ENCODE measurements around the gene TUBB2B. TPM values are rescaled to one million over a fixed set of nuclear protein-coding genes. Genes with fewer than 3 reads are reported as not detected.
A peak's percentile ranks its signal among the peaks of the same experiment; 100 is the strongest.

The TUBB2B gene
- total RNA-seq, 1 donor from 2014 or later = 144 TPM

DNA sequence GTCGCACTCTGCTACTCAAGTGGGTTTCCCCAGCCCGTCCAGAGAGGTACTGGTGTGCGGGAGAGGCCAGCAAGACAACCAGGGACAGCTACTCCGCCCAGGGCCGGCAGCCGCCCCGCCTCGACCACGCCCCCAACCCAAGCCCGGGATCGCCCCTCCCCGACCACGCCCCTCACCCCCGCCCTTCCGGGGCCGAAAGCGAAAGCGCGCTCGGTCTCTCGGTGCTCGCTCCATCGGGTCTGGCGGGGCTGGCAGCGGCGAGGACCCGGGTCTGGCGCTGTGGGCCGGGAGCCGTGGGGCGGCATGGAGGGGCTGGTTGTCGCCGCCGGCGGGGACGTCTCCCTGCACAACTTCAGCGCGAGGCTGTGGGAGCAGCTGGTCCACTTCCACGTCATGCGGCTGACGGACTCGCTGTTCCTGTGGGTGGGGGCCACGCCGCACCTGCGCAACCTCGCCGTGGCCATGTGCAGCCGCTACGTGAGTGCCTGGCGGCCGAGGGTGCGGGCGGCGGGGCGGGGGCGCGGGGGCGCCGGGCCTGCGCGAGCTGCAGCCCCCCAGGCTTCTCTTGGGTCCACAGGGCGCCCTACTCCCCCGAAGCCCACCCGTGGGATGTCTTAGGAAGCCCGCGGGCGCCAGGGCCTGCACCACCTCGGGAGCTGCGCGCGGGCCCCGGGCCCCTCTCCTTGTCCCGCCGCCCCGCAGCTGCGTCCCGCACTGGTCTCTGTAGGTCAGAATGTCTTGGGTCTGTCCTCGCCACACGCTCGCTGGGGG is 31.5 kb upstream of the TUBB2B start, which contains the start of gene PSMG4:
Gene PSMG4 (plus strand): TSS at position 228 of the 771 bp plus-strand sequence. CDS start 76 bp downstream, at position 304.
- TF ChIP-seq, protein P1, sequence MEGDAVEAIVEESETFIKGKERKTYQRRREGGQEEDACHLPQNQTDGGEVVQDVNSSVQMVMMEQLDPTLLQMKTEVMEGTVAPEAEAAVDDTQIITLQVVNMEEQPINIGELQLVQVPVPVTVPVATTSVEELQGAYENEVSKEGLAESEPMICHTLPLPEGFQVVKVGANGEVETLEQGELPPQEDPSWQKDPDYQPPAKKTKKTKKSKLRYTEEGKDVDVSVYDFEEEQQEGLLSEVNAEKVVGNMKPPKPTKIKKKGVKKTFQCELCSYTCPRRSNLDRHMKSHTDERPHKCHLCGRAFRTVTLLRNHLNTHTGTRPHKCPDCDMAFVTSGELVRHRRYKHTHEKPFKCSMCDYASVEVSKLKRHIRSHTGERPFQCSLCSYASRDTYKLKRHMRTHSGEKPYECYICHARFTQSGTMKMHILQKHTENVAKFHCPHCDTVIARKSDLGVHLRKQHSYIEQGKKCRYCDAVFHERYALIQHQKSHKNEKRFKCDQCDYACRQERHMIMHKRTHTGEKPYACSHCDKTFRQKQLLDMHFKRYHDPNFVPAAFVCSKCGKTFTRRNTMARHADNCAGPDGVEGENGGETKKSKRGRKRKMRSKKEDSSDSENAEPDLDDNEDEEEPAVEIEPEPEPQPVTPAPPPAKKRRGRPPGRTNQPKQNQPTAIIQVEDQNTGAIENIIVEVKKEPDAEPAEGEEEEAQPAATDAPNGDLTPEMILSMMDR (IDR thresholded peaks at IDR 0.05; ENCODE audit: insufficient read depth, low read depth, low read length) = no peak
- TF ChIP-seq EZH2 (IDR thresholded peaks at IDR 0.05; ENCODE audit: insufficient read depth, low read length) = no peak
- no peaks in the 10 kb centered on the region for H3K27me3 ChIP-seq (ENCODE audit: insufficient read depth, low read length)
- H3K9me3 Mint-ChIP-seq (ENCODE audit: unreplicated experiment) = no peaks in the 10 kb centered on the region
- DNase-seq (ENCODE audit: low read depth) (peak; percentile 73), FAIRE-seq (no peak)
- peak within 1 kb of the TSS; percentile 99 for H3K4me3 Mint-ChIP-seq (ENCODE audit: unreplicated experiment)
- peak within 1 kb of the TSS; percentile 97 for H3K4me2 ChIP-seq (ENCODE audit: low read length)
- peaks cover 4% of the 10 kb centered on the region for H3K36me3 Mint-ChIP-seq (ENCODE audit: low read depth, unreplicated experiment)
- H3K36me3 ChIP-seq (ENCODE audit: insufficient read depth, low read length) = peaks cover 2% of the 10 kb centered on the region
- peaks cover 15% of the 10 kb centered on the region for H3K4me1 Mint-ChIP-seq (ENCODE audit: low read depth, unreplicated experiment)
- peak within 1 kb of the TSS; percentile 99 for H2AFZ ChIP-seq (ENCODE audit: low read depth, low read length)
- H4K20me1 ChIP-seq (ENCODE audit: insufficient read depth, low read length) = peaks cover 38% of the 10 kb centered on the region
- H3K9me3 ChIP-seq (ENCODE audit: insufficient read depth, low read depth, low read length) = no peaks in the 10 kb centered on the region
- H3K9ac ChIP-seq (ENCODE audit: low read length) = peak within 1 kb of the TSS; percentile 83
- peaks cover 50% of the 10 kb centered on the region for H3K79me2 ChIP-seq (ENCODE audit: insufficient read depth, low read length)
- H3K4me3 ChIP-seq (ENCODE audit: insufficient read depth, low read depth, low read length) = peak within 1 kb of the TSS; percentile 79
- H3K27me3 Mint-ChIP-seq (ENCODE audit: low read depth, unreplicated experiment) = peaks cover 7% of the 10 kb centered on the region
- peak within 1 kb of the TSS; percentile 40 for H3K27ac ChIP-seq (ENCODE audit: low read depth, low read length)
- H3K27ac Mint-ChIP-seq (ENCODE audit: unreplicated experiment) = peak within 1 kb of the TSS; percentile 89
- peaks cover 11% of the 10 kb centered on the region for H3K4me1 ChIP-seq (ENCODE audit: insufficient read depth, low read length)

DNA sequence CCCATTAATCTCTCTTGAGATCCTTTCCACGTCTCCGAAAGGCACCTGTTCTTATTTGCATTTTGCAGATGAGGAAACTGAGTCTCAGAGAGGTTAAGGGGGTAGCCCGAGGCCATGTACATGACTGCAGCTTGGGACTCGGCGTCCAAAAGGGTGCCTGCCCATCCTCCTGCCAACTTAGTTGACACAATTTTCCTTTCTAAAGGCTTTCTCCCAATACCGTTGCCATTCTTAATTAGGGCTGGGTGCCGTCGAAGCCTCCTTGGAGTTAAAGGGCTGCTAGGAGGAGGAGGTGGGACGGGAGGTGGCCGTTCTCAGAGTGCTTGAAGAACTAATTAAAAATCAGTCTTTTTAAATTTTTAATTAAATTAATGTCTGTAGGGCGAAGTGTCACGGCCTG is 30.7 kb upstream of the TUBB2B start:
- H2AFZ ChIP-seq (ENCODE audit: low read depth, low read length) = peak overlapping the region; percentile 71
- H3K9me3 Mint-ChIP-seq (ENCODE audit: unreplicated experiment) = no peaks in the 10 kb centered on the region
- H3K36me3 ChIP-seq (ENCODE audit: insufficient read depth, low read length) = no peaks in the 10 kb centered on the region
- H3K27ac Mint-ChIP-seq (ENCODE audit: unreplicated experiment) = no peak overlapping the region
- H3K27ac ChIP-seq (ENCODE audit: low read depth, low read length) = no peak overlapping the region
- FAIRE-seq = no peak
- no peaks in the 10 kb centered on the region for H3K9me3 ChIP-seq (ENCODE audit: insufficient read depth, low read depth, low read length)
- no peak for TF ChIP-seq EZH2 (IDR thresholded peaks at IDR 0.05; ENCODE audit: insufficient read depth, low read length)
- TF ChIP-seq, protein P1 (IDR thresholded peaks at IDR 0.05; ENCODE audit: insufficient read depth, low read depth, low read length) = no peak
- no peak overlapping the region for H3K9ac ChIP-seq (ENCODE audit: low read length)
- peak overlapping the region; percentile 79 for H3K4me3 ChIP-seq (ENCODE audit: insufficient read depth, low read depth, low read length)
- peaks cover 4% of the 10 kb centered on the region for H3K36me3 Mint-ChIP-seq (ENCODE audit: low read depth, unreplicated experiment)
- peak overlapping the region; percentile 74 for H3K4me3 Mint-ChIP-seq (ENCODE audit: unreplicated experiment)
- peaks cover 11% of the 10 kb centered on the region for H3K4me1 ChIP-seq (ENCODE audit: insufficient read depth, low read length)
- no peak for DNase-seq (ENCODE audit: low read depth)
- H3K27me3 Mint-ChIP-seq (ENCODE audit: low read depth, unreplicated experiment) = peaks cover 7% of the 10 kb centered on the region
- peaks cover 15% of the 10 kb centered on the region for H3K4me1 Mint-ChIP-seq (ENCODE audit: low read depth, unreplicated experiment)
- H3K4me2 ChIP-seq (ENCODE audit: low read length) = peak overlapping the region; percentile 97
- peaks cover 43% of the 10 kb centered on the region for H3K79me2 ChIP-seq (ENCODE audit: insufficient read depth, low read length)
- H3K27me3 ChIP-seq (ENCODE audit: insufficient read depth, low read length) = no peaks in the 10 kb centered on the region
- peaks cover 31% of the 10 kb centered on the region for H4K20me1 ChIP-seq (ENCODE audit: insufficient read depth, low read length)

DNA sequence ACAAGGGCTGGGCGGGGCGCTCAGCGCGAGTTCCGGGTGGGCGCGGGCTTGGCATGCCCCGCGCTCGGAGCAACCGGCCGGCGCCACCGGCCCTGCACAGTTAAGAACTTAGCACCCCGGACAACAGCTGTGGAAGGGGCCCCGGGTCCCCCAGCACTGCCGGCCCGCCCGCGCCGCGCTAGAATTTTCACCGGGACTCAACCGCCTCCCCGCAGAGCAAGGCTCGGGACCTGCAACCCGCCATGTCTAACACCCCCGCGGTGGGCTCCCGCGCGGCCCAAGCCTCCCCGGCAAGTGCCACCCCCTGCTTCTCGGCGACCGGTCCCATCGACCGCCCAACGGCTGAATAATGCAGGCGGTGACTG is 26.1 kb upstream of the TUBB2B start:
- FAIRE-seq (no peak), DNase-seq (ENCODE audit: low read depth) (no peak)
- H3K27me3 ChIP-seq (ENCODE audit: insufficient read depth, low read length) = no peaks in the 10 kb centered on the region
- Mint-ChIP-seq H3K27me3 (ENCODE audit: low read depth, unreplicated experiment) (peaks cover 7% of the 10 kb centered on the region), H3K4me3 (ENCODE audit: unreplicated experiment) (no peak overlapping the region), H3K4me1 (ENCODE audit: low read depth, unreplicated experiment) (peaks cover 17% of the 10 kb centered on the region), H3K9me3 (ENCODE audit: unreplicated experiment) (no peaks in the 10 kb centered on the region), H3K27ac (ENCODE audit: unreplicated experiment) (no peak overlapping the region), H3K36me3 (ENCODE audit: low read depth, unreplicated experiment) (peaks cover 6% of the 10 kb centered on the region)
- no peaks in the 10 kb centered on the region for H4K20me1 ChIP-seq (ENCODE audit: insufficient read depth, low read length)
- H3K27ac ChIP-seq (ENCODE audit: low read depth, low read length) = no peak overlapping the region
- no peaks in the 10 kb centered on the region for H3K79me2 ChIP-seq (ENCODE audit: insufficient read depth, low read length)
- no peak overlapping the region for H3K4me2 ChIP-seq (ENCODE audit: low read length)
- H3K9ac ChIP-seq (ENCODE audit: low read length) = no peak overlapping the region
- H3K4me1 ChIP-seq (ENCODE audit: insufficient read depth, low read length) = peaks cover 3% of the 10 kb centered on the region
- no peak for TF ChIP-seq EZH2 (IDR thresholded peaks at IDR 0.05; ENCODE audit: insufficient read depth, low read length)
- TF ChIP-seq, protein P1 (IDR thresholded peaks at IDR 0.05; ENCODE audit: insufficient read depth, low read depth, low read length) = no peak
- no peak overlapping the region for H2AFZ ChIP-seq (ENCODE audit: low read depth, low read length)
- no peak overlapping the region for H3K4me3 ChIP-seq (ENCODE audit: insufficient read depth, low read depth, low read length)
- H3K9me3 ChIP-seq (ENCODE audit: insufficient read depth, low read depth, low read length) = no peaks in the 10 kb centered on the region
- H3K36me3 ChIP-seq (ENCODE audit: insufficient read depth, low read length) = no peaks in the 10 kb centered on the region
